SU-DHL-6 (cell line): ENCODE measurements around the gene CUX1.

Experiments
- EZH2phosphoT487 ChIP-seq: fragments of 200-600 bp; sonication (generic), shearing (Covaris generic); conservative IDR thresholded peaks from 2 replicates; pipeline ENCODE4 v1.6.1; 2018; ENCODE audit warnings: mild to moderate bottlenecking, antibody characterized with exemption, low read length, moderate library complexity, mixed read lengths
- TF ChIP-seq, protein P1 (sequence below): fragments of 200-600 bp; sonication (generic); IDR thresholded peaks from one replicate; pipeline ENCODE4 v1.5.1; 2017; ENCODE audit warnings: antibody characterized with exemption, mild to moderate bottlenecking, low read length, moderate library complexity; ENCODE audit not compliant: insufficient read depth, poor library complexity, severe bottlenecking

DNA sequence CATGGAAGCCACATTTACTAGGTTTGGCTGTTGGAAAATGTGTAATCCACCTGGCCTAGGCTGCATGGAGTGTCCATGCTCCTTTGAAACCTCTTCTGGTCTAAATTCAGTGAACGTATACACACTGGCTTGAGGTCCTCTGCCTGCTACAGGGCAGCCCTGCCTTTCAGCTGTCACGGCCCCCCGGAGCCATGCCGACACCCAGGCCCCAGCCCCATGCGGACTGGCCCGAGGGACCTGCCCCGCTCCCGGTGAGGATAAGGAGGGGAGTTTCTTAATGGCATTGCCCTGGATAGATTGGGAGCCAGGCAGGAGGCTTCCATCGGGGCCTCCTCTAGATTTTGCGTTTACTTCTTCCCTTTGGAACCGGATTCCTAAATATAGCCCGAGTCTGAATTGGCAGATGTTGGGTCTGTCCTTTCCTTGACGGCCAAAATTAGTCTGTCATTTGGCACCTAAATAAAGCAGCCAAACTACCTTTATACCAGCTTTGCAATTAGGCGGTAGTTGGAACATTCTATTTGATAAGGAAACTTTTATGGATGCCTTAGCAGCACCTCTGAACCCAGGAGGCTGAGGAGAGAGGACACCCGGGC, 397.1 kb downstream of the CUX1 start:
- TF ChIP-seq, protein P1, sequence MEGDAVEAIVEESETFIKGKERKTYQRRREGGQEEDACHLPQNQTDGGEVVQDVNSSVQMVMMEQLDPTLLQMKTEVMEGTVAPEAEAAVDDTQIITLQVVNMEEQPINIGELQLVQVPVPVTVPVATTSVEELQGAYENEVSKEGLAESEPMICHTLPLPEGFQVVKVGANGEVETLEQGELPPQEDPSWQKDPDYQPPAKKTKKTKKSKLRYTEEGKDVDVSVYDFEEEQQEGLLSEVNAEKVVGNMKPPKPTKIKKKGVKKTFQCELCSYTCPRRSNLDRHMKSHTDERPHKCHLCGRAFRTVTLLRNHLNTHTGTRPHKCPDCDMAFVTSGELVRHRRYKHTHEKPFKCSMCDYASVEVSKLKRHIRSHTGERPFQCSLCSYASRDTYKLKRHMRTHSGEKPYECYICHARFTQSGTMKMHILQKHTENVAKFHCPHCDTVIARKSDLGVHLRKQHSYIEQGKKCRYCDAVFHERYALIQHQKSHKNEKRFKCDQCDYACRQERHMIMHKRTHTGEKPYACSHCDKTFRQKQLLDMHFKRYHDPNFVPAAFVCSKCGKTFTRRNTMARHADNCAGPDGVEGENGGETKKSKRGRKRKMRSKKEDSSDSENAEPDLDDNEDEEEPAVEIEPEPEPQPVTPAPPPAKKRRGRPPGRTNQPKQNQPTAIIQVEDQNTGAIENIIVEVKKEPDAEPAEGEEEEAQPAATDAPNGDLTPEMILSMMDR, result no peak
- TF ChIP-seq EZH2phosphoT487, result no peak
